Fibroblast of peridontal ligament (primary cell): Measurements from ENCODE around the gene LTK.

Source experiments
- DNase-seq: peaks from one replicate; pipeline ENCODE4 v3.0.0-alpha.2; 2010; ENCODE audit errors: extremely low read depth

LTK gene

GRCh38 chr15:41498657-41499056 lies 15.0 kb downstream of the LTK start:
- no peak for DNase-seq

DNA sequence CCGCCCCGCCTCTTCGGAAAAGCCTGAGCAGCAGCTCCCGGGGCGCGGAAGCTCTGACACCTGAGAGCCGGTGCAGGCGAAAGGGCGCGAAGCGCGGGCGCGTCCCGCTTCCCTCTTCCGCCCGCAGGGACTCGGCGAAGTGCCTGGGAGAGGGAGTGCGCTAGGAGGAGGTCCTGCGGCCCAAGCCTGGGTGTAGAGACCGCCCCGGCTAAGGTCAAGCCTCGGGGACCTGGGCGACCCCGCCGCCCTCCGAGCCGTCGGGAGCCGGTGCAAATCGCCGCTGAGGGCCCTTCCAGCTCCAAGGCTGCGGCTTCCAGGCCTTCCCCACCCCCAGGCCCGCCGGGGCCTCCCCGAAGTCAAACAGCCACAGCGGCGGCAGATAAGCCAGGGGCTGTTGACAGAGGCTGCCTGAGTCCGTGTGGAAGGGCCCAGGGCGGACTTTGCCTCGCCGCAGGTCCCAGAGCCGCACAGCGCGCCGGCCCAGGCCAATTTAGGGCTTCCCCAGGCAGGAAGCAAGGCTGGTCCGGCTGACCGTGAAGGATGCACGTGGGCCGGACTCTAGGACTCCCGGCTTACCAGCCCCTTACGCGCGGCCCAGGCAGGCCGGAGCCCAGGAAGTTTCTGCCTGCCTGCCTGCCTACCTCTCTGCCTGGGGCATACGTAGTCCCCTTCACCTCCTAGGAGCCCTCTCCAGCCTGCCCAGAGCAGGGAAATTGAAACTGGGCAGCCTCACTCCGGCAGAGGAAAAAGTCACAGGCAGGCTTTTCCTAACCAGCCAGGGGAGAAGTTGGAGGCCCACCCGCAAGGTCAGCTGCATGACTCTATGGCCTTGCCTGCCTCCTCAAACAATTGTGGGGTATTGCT lies 17.7 kb downstream of the LTK start:
- no peak for DNase-seq

GRCh38 chr15:41494922-41495735 lies 18.5 kb downstream of the LTK start:
- no peak for DNase-seq

- no peak for DNase-seq
These were observed 19.3 kb downstream of the LTK start for GRCh38 chr15:41494190-41494921.

DNA sequence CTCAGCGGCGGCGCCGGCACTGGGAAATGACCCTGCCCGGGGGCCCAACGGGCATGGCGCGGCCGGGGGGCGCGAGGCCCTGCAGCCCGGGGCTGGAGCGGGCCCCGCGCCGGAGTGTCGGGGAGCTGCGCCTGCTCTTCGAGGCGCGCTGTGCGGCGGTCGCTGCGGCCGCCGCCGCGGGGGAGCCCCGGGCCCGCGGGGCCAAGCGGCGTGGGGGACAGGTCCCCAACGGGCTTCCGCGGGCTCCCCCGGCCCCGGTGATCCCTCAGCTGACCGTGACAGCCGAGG lies 19.8 kb downstream of the LTK start:
- DNase-seq: no peak

DNA sequence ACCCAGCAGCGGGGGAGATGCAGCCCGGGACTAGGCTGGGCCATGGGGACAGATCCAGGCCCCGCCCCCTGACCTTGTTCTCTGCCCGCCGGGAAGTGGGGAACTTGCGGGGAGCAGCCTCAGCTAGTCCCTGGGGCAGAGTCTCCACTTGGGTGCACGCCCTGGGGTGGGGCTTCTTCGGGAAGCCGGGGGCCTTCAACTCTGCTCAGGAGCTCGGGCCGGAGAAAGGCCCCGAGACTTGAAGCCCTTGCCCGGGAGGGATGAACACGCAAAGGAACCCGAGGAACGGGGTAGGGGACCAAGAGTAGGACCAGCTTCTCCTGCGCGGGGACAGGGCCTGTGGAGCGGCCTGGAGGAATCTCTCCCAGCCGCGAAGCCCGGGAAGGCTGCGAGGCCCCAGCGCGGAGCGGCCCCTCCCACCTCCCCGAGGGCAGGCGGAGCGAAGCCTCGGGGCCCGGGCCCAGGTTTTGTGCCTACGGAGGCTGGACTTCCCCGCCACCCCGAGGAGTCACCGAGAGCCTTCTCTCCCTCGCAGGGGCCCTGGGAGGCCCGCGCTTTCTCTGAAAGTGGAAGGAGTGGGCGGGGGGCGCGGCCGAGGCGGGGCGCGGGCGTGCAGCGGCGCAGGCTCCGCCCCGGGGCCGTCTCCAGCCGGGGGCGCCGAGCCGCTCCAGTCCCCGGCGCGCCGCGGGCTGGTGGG lies 20.3 kb downstream of the LTK start, which contains the start of gene ITPKA:
TSS of gene ITPKA (plus strand) at position 670 of the 697 bp plus-strand sequence. CDS start 54 bp downstream, outside the sequence.
- DNase-seq: peak; percentile 50

DNA sequence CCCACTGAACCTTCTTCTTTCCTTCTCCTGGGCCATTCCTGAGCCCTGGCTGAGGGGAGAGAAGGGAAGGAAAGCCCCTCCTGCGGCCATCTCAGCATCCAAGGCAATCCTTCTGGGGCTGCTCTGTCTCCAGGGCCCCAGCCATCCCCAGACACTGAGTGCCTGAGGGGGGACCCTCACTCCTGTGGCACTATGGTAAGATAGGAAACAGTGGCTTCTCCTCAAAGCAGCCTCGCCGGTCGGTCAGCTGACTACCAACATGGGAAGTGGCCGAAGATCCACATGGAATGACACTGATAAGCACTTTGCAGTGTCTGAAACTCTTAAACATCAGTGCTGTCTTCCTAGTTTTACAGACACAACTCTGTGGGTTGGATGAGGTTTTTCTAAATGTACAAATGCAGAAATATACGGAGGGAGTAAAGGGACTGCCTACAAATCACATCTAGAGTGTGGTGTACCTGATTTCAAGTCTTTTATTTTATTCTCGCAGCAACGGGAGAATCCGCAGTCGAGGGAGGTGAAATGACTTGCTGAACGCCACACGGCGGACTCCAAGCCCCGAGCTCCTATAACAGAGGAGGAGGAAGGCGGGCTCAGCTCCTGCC lies 20.9 kb downstream of the LTK start:
- DNase-seq: no peak

- DNase-seq: no peak
These were observed 21.7 kb downstream of the LTK start for GRCh38 chr15:41491889-41492288.

DNA sequence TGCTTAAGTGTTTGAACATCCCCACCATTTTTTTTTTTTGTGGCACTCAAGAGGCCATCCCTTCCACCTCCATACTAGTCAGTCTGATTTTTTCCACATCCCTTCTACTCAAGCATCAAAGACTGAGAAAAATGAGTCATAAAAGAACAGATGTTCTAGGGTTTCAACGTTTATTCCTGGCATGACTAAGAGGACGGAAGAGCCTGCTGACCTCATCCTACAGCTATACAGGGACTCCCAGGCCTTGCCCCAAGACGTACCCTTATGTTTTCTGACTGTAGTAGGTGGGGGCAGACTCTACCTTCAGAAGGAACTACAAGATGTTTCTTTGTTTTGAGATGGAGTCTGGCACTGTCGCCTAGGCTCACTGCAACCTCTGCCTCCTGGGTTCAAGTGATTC lies 23.3 kb downstream of the LTK start:
- DNase-seq: peak; percentile 96

DNA sequence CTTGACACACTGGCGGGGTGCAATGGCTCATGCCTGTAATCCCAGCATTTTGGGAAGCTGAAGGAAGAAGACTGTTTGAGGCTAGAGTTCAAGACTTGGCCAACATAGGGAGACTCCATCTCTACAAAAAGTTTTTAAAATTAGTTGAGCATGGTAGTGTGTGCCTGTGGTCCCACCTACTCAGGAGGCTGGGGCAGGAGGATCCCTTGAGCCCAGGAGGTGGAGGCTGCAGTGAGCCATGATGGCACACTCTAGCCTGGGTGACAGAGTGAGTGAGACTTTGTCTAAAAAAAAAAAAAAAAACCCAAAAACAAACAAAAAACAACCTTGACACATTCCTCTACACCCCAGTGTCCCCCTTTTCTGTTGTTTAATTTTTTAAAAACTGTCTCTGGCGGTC lies 24.0 kb downstream of the LTK start:
- no peak for DNase-seq

- DNase-seq: no peak
These were observed 25.8 kb downstream of the LTK start for GRCh38 chr15:41487802-41488201.

- DNase-seq: no peak
These were observed 26.2 kb downstream of the LTK start for GRCh38 chr15:41487381-41487780.

- DNase-seq: no peak
These were observed 27.3 kb downstream of the LTK start for GRCh38 chr15:41486286-41486685.

DNA sequence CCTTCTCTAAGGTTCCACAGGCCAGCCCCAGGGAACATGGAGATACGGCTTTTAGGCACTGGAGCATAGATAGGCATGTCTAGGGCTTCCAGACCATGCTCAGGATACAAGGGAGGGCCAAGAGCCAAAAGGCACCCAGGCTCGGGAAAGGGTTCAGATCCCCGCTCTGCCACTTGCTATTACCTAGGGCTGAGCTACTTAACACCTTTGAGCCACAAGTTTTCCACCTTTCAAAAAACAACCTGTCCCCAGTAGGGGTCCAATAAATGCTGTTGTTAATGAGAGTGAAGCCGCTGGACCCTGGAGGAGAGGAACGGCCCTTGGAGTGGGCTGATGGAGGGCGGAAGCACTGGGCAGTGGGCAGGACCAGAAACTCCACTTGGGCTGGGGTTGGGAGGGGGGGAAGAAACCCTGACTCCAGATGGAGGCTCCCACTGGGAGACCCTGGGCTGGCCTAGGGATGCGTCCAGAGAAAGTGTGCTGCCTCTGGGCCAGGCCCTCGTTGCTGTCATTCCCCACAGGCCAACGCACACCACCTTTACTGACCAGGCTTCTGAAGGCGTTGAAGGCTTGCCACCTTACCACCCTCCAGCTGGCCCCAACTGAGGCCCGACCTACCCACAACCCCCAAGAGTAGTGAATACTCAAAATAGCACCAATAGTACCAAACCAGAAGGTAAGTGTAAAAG lies 28.5 kb downstream of the LTK start:
- no peak for DNase-seq

- no peak for DNase-seq
These were observed 30.1 kb downstream of the LTK start for GRCh38 chr15:41483519-41483918.

DNA sequence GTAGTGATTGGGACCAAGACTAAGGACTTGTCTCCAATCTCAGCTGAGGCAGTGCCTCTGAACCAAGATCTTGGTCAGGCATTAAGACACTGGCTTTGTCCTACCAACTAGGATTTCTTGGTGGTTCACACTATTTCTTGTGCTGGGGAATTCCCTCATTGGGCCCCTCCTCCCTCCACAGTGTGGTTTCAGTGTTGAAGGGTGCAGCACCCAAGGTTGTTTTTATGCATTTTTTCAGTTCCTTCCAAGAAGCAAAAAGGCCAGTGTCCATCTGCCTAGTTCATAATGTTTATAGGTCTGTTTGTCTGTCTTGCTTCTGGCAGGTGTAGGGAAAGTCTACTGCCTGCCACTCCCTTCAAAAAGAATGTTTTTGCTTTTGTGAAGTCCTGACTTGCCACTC lies 30.5 kb downstream of the LTK start:
- DNase-seq: no peak

GRCh38 chr15:41482110-41482877 lies 31.3 kb downstream of the LTK start:
- DNase-seq: no peak

GRCh38 chr15:41480396-41481140 lies 33.1 kb downstream of the LTK start:
- no peak for DNase-seq

- DNase-seq: peak; percentile 60
These were observed 37.1 kb downstream of the LTK start for GRCh38 chr15:41476416-41477048.
